Tibial nerve (tissue), 4 donors: ENCODE measurements around the gene MLNR.

ENCODE experiments used
- EP300 ChIP-seq, 2 donors: sonication (generic); formaldehyde crosslinking; IDR thresholded peaks; one replicate each; pipeline ENCODE4 v1.6.1; 2017; ENCODE audit warnings: antibody characterized with exemption in 2 of 2, mild to moderate bottlenecking in 1 of 2
- POLR2A ChIP-seq, 2 donors: fragments of 450-650 bp; IDR thresholded peaks; one replicate each; pipeline ENCODE4 v1.6.1; 2017; ENCODE audit warnings: antibody characterized with exemption in 2 of 2, mild to moderate bottlenecking in 2 of 2, moderate library complexity in 2 of 2
- TF ChIP-seq, protein P1 (sequence below), 5 experiments: fragments of 200-600 bp in 3 of 5; fragments of 450-650 bp in 2 of 5; sonication (generic) in 3 of 5; IDR thresholded peaks; one replicate each; pipeline ENCODE4 v1.5.1; 2016 to 2019; ENCODE audit warnings: antibody characterized with exemption in 5 of 5, mild to moderate bottlenecking in 3 of 5, moderate library complexity in 2 of 5

DNA sequence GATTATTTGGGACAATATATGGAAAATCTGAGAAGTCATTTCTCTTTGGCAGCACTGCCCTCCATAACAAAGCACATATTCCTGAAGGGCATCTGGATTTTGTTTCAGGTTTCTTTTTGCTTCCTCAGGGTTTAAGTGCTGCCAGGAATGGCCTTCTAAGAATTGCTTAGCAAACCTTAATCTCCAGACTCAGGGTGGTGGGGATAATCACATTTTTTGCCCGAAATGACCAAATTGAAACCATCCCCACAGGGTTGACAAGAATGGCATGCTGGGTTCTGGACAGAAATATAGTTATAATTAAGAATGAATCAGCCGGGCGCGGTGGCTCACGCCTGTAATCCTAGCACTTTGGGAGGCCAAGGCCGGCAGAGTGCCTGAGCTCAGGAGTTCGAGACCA lies 21.2 kb downstream of the MLNR start:
- TF ChIP-seq, protein P1, sequence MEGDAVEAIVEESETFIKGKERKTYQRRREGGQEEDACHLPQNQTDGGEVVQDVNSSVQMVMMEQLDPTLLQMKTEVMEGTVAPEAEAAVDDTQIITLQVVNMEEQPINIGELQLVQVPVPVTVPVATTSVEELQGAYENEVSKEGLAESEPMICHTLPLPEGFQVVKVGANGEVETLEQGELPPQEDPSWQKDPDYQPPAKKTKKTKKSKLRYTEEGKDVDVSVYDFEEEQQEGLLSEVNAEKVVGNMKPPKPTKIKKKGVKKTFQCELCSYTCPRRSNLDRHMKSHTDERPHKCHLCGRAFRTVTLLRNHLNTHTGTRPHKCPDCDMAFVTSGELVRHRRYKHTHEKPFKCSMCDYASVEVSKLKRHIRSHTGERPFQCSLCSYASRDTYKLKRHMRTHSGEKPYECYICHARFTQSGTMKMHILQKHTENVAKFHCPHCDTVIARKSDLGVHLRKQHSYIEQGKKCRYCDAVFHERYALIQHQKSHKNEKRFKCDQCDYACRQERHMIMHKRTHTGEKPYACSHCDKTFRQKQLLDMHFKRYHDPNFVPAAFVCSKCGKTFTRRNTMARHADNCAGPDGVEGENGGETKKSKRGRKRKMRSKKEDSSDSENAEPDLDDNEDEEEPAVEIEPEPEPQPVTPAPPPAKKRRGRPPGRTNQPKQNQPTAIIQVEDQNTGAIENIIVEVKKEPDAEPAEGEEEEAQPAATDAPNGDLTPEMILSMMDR (IDR thresholded peaks at IDR 0.05) = no peak
- TF ChIP-seq POLR2A (IDR thresholded peaks at IDR 0.05) (no peak), EP300 (IDR thresholded peaks at IDR 0.05) (no peak)
